GM18508 (cell line): ENCODE measurements around the gene NBEA.
"Not testable (repeated sequence)": the region's sequence is repeated elsewhere in the genome, so short reads cannot be mapped to it uniquely, and the experiment has no call there.

Experiments
- ATAC-seq: cut with Tn5 transposase; IDR thresholded peaks from one replicate; pipeline ENCODE4 v1.9.1; 2021; ENCODE audit warnings: moderate number of reproducible peaks; ENCODE audit not compliant: insufficient read depth, unreplicated experiment

Gene NBEA

GRCh38 chr13:35614666-35615065, 672.6 kb downstream of the NBEA start:
- no peak for ATAC-seq

GRCh38 chr13:35617420-35617819, 675.4 kb downstream of the NBEA start:
- ATAC-seq = no peak

- ATAC-seq = no peak
These were observed 676.6 kb downstream of the NBEA start for GRCh38 chr13:35618565-35619083.

- ATAC-seq = no peak
These were observed 679.9 kb downstream of the NBEA start for GRCh38 chr13:35621989-35622388.

- no peak for ATAC-seq
These were observed 687.0 kb downstream of the NBEA start for GRCh38 chr13:35629026-35629425.

GRCh38 chr13:35630551-35631275, 688.6 kb downstream of the NBEA start:
- ATAC-seq = peak; percentile 65

- ATAC-seq = no peak
These were observed 689.6 kb downstream of the NBEA start for GRCh38 chr13:35631666-35632065.

GRCh38 chr13:35643625-35644024, 701.6 kb downstream of the NBEA start:
- no peak for ATAC-seq

- ATAC-seq = no peak
These were observed 704.1 kb downstream of the NBEA start for GRCh38 chr13:35646056-35646774.

- ATAC-seq = no peak
These were observed 706.1 kb downstream of the NBEA start for GRCh38 chr13:35648201-35648600.

GRCh38 chr13:35649162-35649561, 707.1 kb downstream of the NBEA start:
- ATAC-seq = no peak

- no peak for ATAC-seq
These were observed 717.7 kb downstream of the NBEA start for GRCh38 chr13:35659796-35660195.

- no peak for ATAC-seq
These were observed 722.7 kb downstream of the NBEA start for GRCh38 chr13:35664747-35665146.

GRCh38 chr13:35669321-35669720, 727.3 kb downstream of the NBEA start:
- no peak for ATAC-seq

- ATAC-seq = no peak
These were observed 730.5 kb downstream of the NBEA start for GRCh38 chr13:35672611-35673010.

- ATAC-seq = no peak
These were observed 733.6 kb downstream of the NBEA start for GRCh38 chr13:35675651-35676050.

GRCh38 chr13:35677863-35678262, 735.8 kb downstream of the NBEA start:
- not testable (repeated sequence) for ATAC-seq

- ATAC-seq = no peak
These were observed 739.6 kb downstream of the NBEA start for GRCh38 chr13:35681685-35682084.

GRCh38 chr13:35684432-35684831, 742.4 kb downstream of the NBEA start:
- ATAC-seq = no peak

- no peak for ATAC-seq
These were observed 745.3 kb downstream of the NBEA start for GRCh38 chr13:35687336-35687735.

GRCh38 chr13:35690581-35691207, 748.6 kb downstream of the NBEA start:
- ATAC-seq = no peak
